SK-N-SH (cell line): ENCODE measurements around the gene TDRD10. TPM values are rescaled to one million over a fixed set of nuclear protein-coding genes. Genes with fewer than 3 reads are reported as not detected.
A peak's percentile ranks its signal among the peaks of the same experiment; 100 is the strongest.

Experiments
- CTCF ChIA-PET: fragments of 300-600, 350-600 bp; formaldehyde crosslinking; extraction: SDS; loops from one replicate; lab custom pipeline; 2021; lab: Yijun Ruan, JAX
- POLR2A ChIA-PET: fragments of 350-600 bp; sonication (Branson Sonifier 250); formaldehyde crosslinking; extraction: SDS; loops from one replicate; lab custom pipeline; 2020; ENCODE audit warnings: antibody characterized with exemption, inconsistent platforms; lab: Yijun Ruan, JAX
- DNase-seq: peaks from one replicate; pipeline ENCODE4 v3.0.0; 2012
- H2AFZ ChIP-seq: fragments of 200-600 bp; sonication (generic); 2 replicates; pipeline ENCODE4 v1.8.1; 2016; ENCODE audit warnings: antibody characterized with exemption, mild to moderate bottlenecking, low read depth
- H3F3A ChIP-seq: fragments of 200-600 bp; sonication (generic); replicated peaks from 2 replicates; pipeline ENCODE3; 2016; ENCODE audit warnings: antibody characterized with exemption, mild to moderate bottlenecking; ENCODE audit not compliant: insufficient read depth
- H3K27ac ChIP-seq, 2 experiments: fragments of 200-500 bp in 1 of 2; fragments of 200-600 bp in 1 of 2; sonication (Bioruptor generic) in 1 of 2; sonication (generic), shearing (Covaris generic) in 1 of 2; 2 replicates each; pipeline versions ENCODE4 v1.5.1 to v1.6.1; 2014 to 2016; ENCODE audit warnings: low read depth in 2 of 2, inconsistent platforms in 1 of 2, low read length in 1 of 2, mild to moderate bottlenecking in 1 of 2, mixed read lengths in 1 of 2
- H3K27me3 ChIP-seq: fragments of 200-600 bp; sonication (generic), shearing (Covaris generic); 2 replicates; pipeline ENCODE4 v1.6.1; 2016; ENCODE audit warnings: mixed run types; ENCODE audit not compliant: insufficient read depth
- H3K36me3 ChIP-seq, 2 experiments: fragments of 200-500 bp in 1 of 2; fragments of 200-600 bp in 1 of 2; sonication (Bioruptor generic) in 1 of 2; sonication (generic) in 1 of 2; replicated peaks in 1 of 2; 2 replicates each; pipeline versions ENCODE3 to v1.5.1; 2014 to 2016; ENCODE audit warnings: low read length in 1 of 2, mild to moderate bottlenecking in 1 of 2; ENCODE audit not compliant: insufficient read depth in 2 of 2, control insufficient read depth in 1 of 2
- H3K4me1 ChIP-seq, 2 experiments: fragments of 200-500 bp in 1 of 2; fragments of 200-600 bp in 1 of 2; sonication (Bioruptor generic) in 1 of 2; sonication (generic), shearing (Covaris generic) in 1 of 2; 2 replicates each; pipeline versions ENCODE4 v1.5.1 to v1.6.1; 2014 to 2016; ENCODE audit warnings: low read depth in 1 of 2, low read length in 1 of 2, mixed run types in 1 of 2; ENCODE audit not compliant: insufficient read depth in 2 of 2, control insufficient read depth in 1 of 2
- H3K4me2 ChIP-seq: fragments of 200-600 bp; sonication (generic), shearing (Covaris generic); 2 replicates; pipeline ENCODE4 v1.6.1; 2017; ENCODE audit warnings: mixed run types
- H3K4me3 ChIP-seq, 2 experiments: fragments of 200-500 bp in 1 of 2; fragments of 200-600 bp in 1 of 2; sonication (Bioruptor generic) in 1 of 2; sonication (generic), shearing (Covaris generic) in 1 of 2; 2 replicates each; pipeline versions ENCODE4 v1.5.1 to v1.8.1; 2014 to 2016; ENCODE audit warnings: low read depth in 2 of 2, inconsistent platforms in 1 of 2, low read length in 1 of 2, mild to moderate bottlenecking in 1 of 2, mixed read lengths in 1 of 2, moderate library complexity in 1 of 2
- H3K79me2 ChIP-seq: fragments of 200-600 bp; sonication (generic); 2 replicates; pipeline ENCODE4 v1.8.1; 2017; ENCODE audit warnings: mild to moderate bottlenecking; ENCODE audit not compliant: insufficient read depth
- H3K9ac ChIP-seq: fragments of 200-600 bp; sonication (generic); 2 replicates; pipeline ENCODE4 v1.6.1; 2017; ENCODE audit warnings: mixed run types
- H3K9me2 ChIP-seq: fragments of 200-600 bp; sonication (generic); 2 replicates; pipeline ENCODE4 v1.6.1; 2017; ENCODE audit warnings: mixed run types
- H3K9me3 ChIP-seq: fragments of 200-600 bp; sonication (generic); 2 replicates; pipeline ENCODE4 v1.6.1; 2017; ENCODE audit warnings: mixed run types, mild to moderate bottlenecking, moderate library complexity
- H4K20me1 ChIP-seq: fragments of 200-600 bp; sonication (generic); 2 replicates; pipeline ENCODE4 v1.6.1; 2017; ENCODE audit warnings: mild to moderate bottlenecking, mixed run types; ENCODE audit not compliant: insufficient read depth
- CHD2 ChIP-seq: fragments of 150-350 bp; IDR thresholded peaks from 2 replicates; pipeline ENCODE4 v1.6.1; 2018; ENCODE audit warnings: low read length; ENCODE audit not compliant: partially characterized antibody
- ELF1 ChIP-seq: IDR thresholded peaks from 2 replicates; pipeline ENCODE4 v1.4.0; 2012
- EP300 ChIP-seq, 2 experiments: IDR thresholded peaks; 2 replicates each; pipeline versions ENCODE4 v1.4.0 to v1.6.1; 2012; ENCODE audit warnings: borderline replicate concordance in 1 of 2, low read depth in 1 of 2, low read length in 1 of 2
- JUND ChIP-seq: IDR thresholded peaks from 2 replicates; pipeline ENCODE4 v1.4.0; 2012
- MXI1 ChIP-seq: IDR thresholded peaks from 2 replicates; pipeline ENCODE4 v1.6.1; 2012; ENCODE audit warnings: mild to moderate bottlenecking, low read depth, low read length, improper control_type of control experiment
- POLR2AphosphoS5 ChIP-seq: IDR thresholded peaks from 2 replicates; pipeline ENCODE4 v1.6.1; 2012; ENCODE audit warnings: low read depth, low read length
- RAD21 ChIP-seq: IDR thresholded peaks from 2 replicates; pipeline ENCODE4 v1.6.1; 2012; ENCODE audit warnings: mild to moderate bottlenecking, low read length
- RFX5 ChIP-seq: IDR thresholded peaks from 2 replicates; pipeline ENCODE4 v1.6.1; 2012; ENCODE audit warnings: mild to moderate bottlenecking, improper control_type of control experiment, low read length
- SIN3A ChIP-seq: IDR thresholded peaks from 2 replicates; pipeline ENCODE4 v1.6.1; 2012; ENCODE audit warnings: low read depth, mild to moderate bottlenecking, low read length, moderate library complexity, borderline replicate concordance
- SMC3 ChIP-seq: IDR thresholded peaks from 2 replicates; pipeline ENCODE4 v1.6.1; 2012; ENCODE audit warnings: low read depth, low read length, improper control_type of control experiment
- TEAD4 ChIP-seq: IDR thresholded peaks from 2 replicates; pipeline ENCODE4 v1.4.0; 2012; ENCODE audit warnings: mild to moderate bottlenecking, borderline replicate concordance; ENCODE audit not compliant: insufficient read depth
- WGBS: methylation state at CpG from one replicate; pipeline ENCODE4 v1.1.6; 2017; ENCODE audit warnings: low lambda C conversion rate; 5-methylcytosine and 5-hydroxymethylcytosine counted together
- polyA plus RNA-seq, 3 experiments: library from polyadenylated mRNA; depleted of rRNA; stranded (reverse); fragments of >200 nt; gene quantifications; 2 replicates each; pipeline ENCODE4 v1.2.3, GENCODE V29; 2012
- TF ChIP-seq, protein P1 (sequence below): IDR thresholded peaks from 2 replicates; pipeline ENCODE4 v1.4.0; 2012; ENCODE audit warnings: low read depth, borderline replicate concordance

TDRD10 gene
- polyA plus RNA-seq, 1 of the 3 experiments (the other 2 are of a cell fraction) = not detected

DNA sequence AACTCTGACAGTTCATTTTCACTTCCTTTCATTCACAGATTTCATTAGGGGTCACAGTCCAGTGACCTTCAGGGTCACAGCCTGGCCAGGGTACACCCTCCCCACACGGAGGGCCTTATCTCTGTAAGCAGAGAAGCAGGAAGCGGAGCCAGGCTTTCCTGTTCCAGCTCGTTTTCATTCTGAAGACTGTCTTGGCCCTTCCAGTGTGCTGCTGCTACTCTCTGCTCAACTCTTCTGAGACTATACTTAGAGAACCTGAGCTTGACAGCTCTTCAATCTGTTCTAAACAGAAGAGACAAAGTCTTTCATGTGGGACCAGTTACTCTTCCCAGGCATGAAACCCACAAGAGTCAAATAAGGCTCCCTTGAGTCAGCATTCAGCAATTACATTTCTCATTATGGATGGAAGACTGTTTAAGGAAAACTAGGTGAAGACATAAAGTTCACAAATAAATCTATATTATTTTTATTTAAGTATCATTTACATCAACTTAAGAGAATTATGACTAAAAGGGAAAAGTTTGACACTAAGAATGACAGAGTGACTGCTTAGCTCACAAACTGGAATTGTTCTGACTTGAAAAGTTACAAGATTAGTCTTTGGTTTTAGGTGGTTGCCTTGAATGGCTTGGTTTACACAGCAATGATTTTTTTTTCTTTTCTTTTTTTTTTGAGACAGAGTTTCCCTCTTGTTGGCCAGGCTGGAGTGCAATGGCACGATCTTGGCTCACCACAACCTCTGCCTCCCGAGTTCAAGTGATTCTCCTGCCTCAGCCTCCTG is 4.8 kb upstream of the TDRD10 start:
- no peak overlapping the region for H3K4me2 ChIP-seq
- no peaks in the 10 kb centered on the region for H3K36me3 ChIP-seq
- H3F3A ChIP-seq = no peaks in the 10 kb centered on the region
- peaks cover 0 to 7% of the 10 kb centered on the region in 2 experiments; a peak in 1 of 4 replicates for H3K4me1 ChIP-seq
- H3K9me3 ChIP-seq = no peaks in the 10 kb centered on the region
- ChIA-PET POLR2A (no interaction called here), CTCF (interaction anchor here (0.9 kb wide), 2 partner anchors 18 to 50 kb away, joined by 3 to 4 read pairs; no protein-coding TSS in a partner anchor)
- TF ChIP-seq RAD21 (no peak), JUND (no peak), CHD2 (no peak), POLR2AphosphoS5 (no peak), SIN3A (no peak), EP300 (IDR thresholded peaks at IDR 0.05; ENCODE audit: borderline replicate concordance in 1 of 2, low read depth in 1 of 2, low read length in 1 of 2) (no peak)
- TF ChIP-seq, all 33 proteins: peak for 0
- Histone ChIP-seq H3K9me2 (no peaks in the 10 kb centered on the region), H2AFZ (no peak overlapping the region), H4K20me1 (no peaks in the 10 kb centered on the region), H3K79me2 (no peaks in the 10 kb centered on the region), H3K4me3 (no peak overlapping the region), H3K9ac (no peak overlapping the region), H3K27me3 (peaks cover 71% of the 10 kb centered on the region), H3K27ac (no peak overlapping the region)
- peak; percentile 21 for DNase-seq
- WGBS = 44% methylated on average over 5 of the region's 5 CpGs

- Histone ChIP-seq H3K27me3 (peaks cover 73% of the 10 kb centered on the region), H3K4me1 (peaks cover 0 to 2% of the 10 kb centered on the region in 2 experiments; a peak in 1 of 4 replicates), H2AFZ (no peak overlapping the region), H3F3A (no peaks in the 10 kb centered on the region), H3K9me2 (no peaks in the 10 kb centered on the region), H3K4me2 (no peak overlapping the region), H3K36me3 (no peaks in the 10 kb centered on the region), H4K20me1 (no peaks in the 10 kb centered on the region)
- CTCF ChIA-PET = interaction anchor here (0.6 to 2.8 kb wide), 3 partner anchors 18 to 23 kb away, joined by 3 to 17 read pairs (median 5); no protein-coding TSS in a partner anchor
- no peak for TF ChIP-seq POLR2AphosphoS5
- no peak for TF ChIP-seq MXI1
- TF ChIP-seq, protein P1, sequence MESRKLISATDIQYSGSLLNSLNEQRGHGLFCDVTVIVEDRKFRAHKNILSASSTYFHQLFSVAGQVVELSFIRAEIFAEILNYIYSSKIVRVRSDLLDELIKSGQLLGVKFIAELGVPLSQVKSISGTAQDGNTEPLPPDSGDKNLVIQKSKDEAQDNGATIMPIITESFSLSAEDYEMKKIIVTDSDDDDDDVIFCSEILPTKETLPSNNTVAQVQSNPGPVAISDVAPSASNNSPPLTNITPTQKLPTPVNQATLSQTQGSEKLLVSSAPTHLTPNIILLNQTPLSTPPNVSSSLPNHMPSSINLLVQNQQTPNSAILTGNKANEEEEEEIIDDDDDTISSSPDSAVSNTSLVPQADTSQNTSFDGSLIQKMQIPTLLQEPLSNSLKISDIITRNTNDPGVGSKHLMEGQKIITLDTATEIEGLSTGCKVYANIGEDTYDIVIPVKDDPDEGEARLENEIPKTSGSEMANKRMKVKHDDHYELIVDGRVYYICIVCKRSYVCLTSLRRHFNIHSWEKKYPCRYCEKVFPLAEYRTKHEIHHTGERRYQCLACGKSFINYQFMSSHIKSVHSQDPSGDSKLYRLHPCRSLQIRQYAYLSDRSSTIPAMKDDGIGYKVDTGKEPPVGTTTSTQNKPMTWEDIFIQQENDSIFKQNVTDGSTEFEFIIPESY = no peak
- no peak for TF ChIP-seq SMC3
- no peak for TF ChIP-seq SIN3A
- TF ChIP-seq ELF1 = no peak
- TF ChIP-seq TEAD4 = no peak
- no peak for TF ChIP-seq RFX5
- TF ChIP-seq, all 33 proteins: peak for 0
- WGBS = 45% methylated on average over 1 of the region's 1 CpG
- no peak overlapping the region for H3K27ac ChIP-seq
- H3K9ac ChIP-seq = no peak overlapping the region
- POLR2A ChIA-PET = no interaction called here
- no peak for DNase-seq
- H3K4me3 ChIP-seq = no peak overlapping the region
- H3K79me2 ChIP-seq = no peaks in the 10 kb centered on the region
- H3K9me3 ChIP-seq = no peaks in the 10 kb centered on the region
Measured at GRCh38 chr1:154499446-154499845, 2.6 kb upstream of the TDRD10 start.
